Upper lobe of left lung (tissue), 4 donors: ENCODE measurements around the gene CEP95.

Source experiments
- CTCF ChIP-seq, 6 experiments: fragments of 450-650 bp in 4 of 6; fragments of 200-600 bp in 2 of 6; sonication (generic) in 2 of 6; IDR thresholded peaks; one replicate each; pipeline ENCODE4 v1.5.1; 2016 to 2019; ENCODE audit warnings: antibody characterized with exemption in 6 of 6
- POLR2A ChIP-seq, 4 donors: fragments of 450-650 bp; IDR thresholded peaks; one replicate each; pipeline ENCODE4 v1.5.1; 2016 to 2017; ENCODE audit warnings: antibody characterized with exemption in 4 of 4, mild to moderate bottlenecking in 2 of 4
- POLR2AphosphoS5 ChIP-seq, 2 donors: sonication (generic); formaldehyde crosslinking; IDR thresholded peaks; one replicate each; pipeline ENCODE4 v1.5.1; 2017; ENCODE audit warnings: antibody characterized with exemption in 2 of 2

DNA sequence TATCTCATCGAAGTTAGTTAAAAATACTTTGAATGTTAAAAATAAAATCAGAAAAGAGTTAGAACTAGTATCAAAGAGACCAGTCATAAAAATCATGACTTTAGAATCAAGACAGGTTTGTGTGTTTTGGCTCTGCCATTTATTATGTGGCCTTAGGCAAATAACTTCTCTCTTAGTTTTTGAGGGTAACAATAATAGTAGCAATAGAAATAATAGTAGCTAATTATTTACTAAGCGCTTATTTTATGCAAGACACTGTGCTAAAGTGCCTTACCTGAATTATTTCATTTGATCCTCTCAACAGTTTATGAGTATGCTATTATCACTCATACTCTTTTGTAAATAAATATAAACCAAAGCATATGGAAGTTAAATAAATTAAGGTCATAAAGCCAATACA lies 78.4 kb downstream of the CEP95 start:
- no peak for TF ChIP-seq CTCF (IDR thresholded peaks at IDR 0.05)
- no peak for TF ChIP-seq POLR2A (IDR thresholded peaks at IDR 0.05)
- TF ChIP-seq POLR2AphosphoS5 (IDR thresholded peaks at IDR 0.05): no peak
